A549 treated with CpdA at 1 μM for 4 hours (cell line): ENCODE data around the gene CILP. TPM values are rescaled to one million over a fixed set of nuclear protein-coding genes. Genes with fewer than 3 reads are reported as not detected.

Source experiments
- total RNA-seq: library from RNA; stranded (reverse); fragments of 200-300 nt; extraction: Qiagen RNA extraction; gene quantifications from 5 replicates; pipeline ENCODE4 v1.2.3, GENCODE V29; 2022; ENCODE audit warnings: low read depth

CILP gene, protein sequence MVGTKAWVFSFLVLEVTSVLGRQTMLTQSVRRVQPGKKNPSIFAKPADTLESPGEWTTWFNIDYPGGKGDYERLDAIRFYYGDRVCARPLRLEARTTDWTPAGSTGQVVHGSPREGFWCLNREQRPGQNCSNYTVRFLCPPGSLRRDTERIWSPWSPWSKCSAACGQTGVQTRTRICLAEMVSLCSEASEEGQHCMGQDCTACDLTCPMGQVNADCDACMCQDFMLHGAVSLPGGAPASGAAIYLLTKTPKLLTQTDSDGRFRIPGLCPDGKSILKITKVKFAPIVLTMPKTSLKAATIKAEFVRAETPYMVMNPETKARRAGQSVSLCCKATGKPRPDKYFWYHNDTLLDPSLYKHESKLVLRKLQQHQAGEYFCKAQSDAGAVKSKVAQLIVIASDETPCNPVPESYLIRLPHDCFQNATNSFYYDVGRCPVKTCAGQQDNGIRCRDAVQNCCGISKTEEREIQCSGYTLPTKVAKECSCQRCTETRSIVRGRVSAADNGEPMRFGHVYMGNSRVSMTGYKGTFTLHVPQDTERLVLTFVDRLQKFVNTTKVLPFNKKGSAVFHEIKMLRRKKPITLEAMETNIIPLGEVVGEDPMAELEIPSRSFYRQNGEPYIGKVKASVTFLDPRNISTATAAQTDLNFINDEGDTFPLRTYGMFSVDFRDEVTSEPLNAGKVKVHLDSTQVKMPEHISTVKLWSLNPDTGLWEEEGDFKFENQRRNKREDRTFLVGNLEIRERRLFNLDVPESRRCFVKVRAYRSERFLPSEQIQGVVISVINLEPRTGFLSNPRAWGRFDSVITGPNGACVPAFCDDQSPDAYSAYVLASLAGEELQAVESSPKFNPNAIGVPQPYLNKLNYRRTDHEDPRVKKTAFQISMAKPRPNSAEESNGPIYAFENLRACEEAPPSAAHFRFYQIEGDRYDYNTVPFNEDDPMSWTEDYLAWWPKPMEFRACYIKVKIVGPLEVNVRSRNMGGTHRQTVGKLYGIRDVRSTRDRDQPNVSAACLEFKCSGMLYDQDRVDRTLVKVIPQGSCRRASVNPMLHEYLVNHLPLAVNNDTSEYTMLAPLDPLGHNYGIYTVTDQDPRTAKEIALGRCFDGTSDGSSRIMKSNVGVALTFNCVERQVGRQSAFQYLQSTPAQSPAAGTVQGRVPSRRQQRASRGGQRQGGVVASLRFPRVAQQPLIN
- 0.03 to 0.06 TPM (median 0.04 TPM) in 4 of 5 replicates, not detected in the other for total RNA-seq

DNA sequence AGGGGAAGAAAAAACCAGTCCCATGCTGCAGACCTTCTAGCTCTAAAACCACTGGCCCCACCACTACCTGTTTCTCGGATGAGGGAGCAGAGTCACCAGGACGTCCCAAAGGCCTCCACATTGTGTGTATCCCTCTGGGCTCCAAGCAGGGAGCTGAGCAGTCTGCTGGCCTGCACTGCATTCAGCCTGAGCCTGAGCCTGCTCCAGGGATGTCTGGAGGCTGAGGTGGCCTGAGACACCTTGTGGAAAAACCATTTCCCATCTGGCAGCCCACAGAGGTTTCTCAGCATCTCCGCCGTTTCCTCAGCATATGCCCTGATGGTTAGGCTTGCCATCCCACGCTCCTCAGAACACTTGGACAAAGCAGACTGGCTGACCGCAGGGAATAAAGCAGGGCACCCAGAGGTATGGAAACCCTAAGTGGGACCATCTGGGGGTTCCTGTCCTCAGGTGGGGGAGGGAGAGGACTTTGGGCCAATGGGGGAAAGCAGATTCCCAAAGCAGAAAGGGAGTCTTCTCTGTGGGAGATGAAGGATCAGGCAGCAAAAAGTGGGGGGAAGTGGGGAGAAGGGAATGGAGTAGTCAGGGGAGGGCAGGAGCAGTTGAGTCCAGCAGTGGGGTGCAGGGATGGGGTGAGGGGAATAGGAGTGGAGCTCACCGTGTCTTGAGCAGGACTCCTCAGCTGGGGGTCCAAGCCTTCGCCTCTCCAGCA lies at the start of gene CILP:
Gene CILP (minus strand): TSS at position 704 of the 712 bp plus-strand sequence. CDS start 1,718 bp downstream, outside the sequence.

DNA sequence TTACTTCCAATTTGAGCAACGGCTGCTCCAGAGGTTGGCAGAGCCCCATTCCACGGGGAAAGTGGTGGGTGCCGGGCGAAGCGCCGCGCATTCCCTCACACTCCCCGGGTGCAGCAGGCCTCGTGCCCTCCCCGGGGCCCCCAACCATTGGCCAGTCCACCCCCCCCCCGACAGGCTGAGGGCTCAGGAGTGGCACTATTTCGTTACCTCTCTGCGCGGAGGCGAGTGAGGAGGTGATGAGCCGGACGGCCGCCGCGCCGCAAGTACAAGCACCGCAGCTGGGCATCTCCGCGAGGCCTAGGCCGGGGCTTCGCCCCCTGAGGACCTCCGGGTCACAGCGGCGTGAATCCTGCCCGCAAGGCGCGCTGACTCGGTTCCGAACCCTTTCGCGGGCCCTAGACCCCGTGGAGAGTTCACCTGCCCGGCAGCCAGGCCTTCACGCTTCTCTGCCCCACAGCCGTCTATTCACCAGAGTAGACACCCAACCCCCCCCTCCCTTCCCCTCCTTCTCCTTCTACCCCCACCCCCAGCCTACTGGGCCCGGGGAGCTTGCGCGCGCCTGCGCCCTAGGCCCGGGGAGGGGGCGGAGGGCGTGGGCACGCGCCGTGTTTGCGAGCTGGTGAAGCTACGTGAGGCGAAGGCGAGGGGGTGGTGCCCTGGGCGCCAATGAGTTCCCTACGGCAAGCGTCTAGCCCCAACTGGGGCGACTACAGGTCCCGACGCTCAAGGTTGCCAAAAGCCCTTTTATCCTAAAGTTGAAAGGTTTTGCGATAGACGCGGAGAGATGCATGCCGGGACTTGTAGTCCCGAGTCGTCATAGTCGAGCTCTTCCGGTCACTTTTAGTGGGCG lies 26.2 kb downstream of the CILP start, which contains the start of gene CLPX:
Gene CLPX (minus strand): TSS at position 475 of the 850 bp plus-strand sequence. CDS start 189 bp downstream, at position 286.

Other genes starting within 250 kb of the CILP start
- 110 to 132 TPM (median 123 TPM) in 5 replicates for gene SPG21, start 221.6 kb downstream of the CILP start, total RNA-seq
- gene MTFMT, start 181.8 kb downstream of the CILP start, total RNA-seq: 23.6 to 29.5 TPM (median 27.4 TPM) in 5 replicates
- gene SLC51B, start 166.1 kb downstream of the CILP start, total RNA-seq: 10.3 to 14.3 TPM (median 12.6 TPM) in 5 replicates
- gene RASL12, start 143.5 kb downstream of the CILP start, total RNA-seq: 0.09 to 0.16 TPM (median 0.11 TPM) in 4 of 5 replicates, not detected in the other
- not detected in 5 replicates for gene KBTBD13, start 134.7 kb downstream of the CILP start, total RNA-seq
- gene UBAP1L, start 96.3 kb downstream of the CILP start, total RNA-seq: 0.59 to 1.3 TPM (median 0.87 TPM) in 5 replicates
- 25.7 to 29.9 TPM (median 26.4 TPM) in 5 replicates for gene PDCD7, start 77.7 kb downstream of the CILP start, total RNA-seq
- 35.8 to 67.3 TPM (median 45.5 TPM) in 5 replicates for gene CLPX, start 26.1 kb downstream of the CILP start, total RNA-seq
- gene PARP16, start 75.4 kb upstream of the CILP start, total RNA-seq: 9.1 to 11.3 TPM (median 10.5 TPM) in 5 replicates
- not detected in 5 replicates for gene RNU5A-1, start 84.6 kb upstream of the CILP start, total RNA-seq
- not detected in 5 replicates for gene RNU5B-1, start 93.2 kb upstream of the CILP start, total RNA-seq
- 0.07 to 0.09 TPM (median 0.08 TPM) in 5 replicates for gene IGDCC3, start 166.5 kb upstream of the CILP start, total RNA-seq
- gene IGDCC4, start 211.5 kb upstream of the CILP start, total RNA-seq: 2.4 to 3.8 TPM (median 2.7 TPM) in 5 replicates